ENCODE data around the gene REEP3. TPM values are rescaled to one million over a fixed set of nuclear protein-coding genes. Genes with fewer than 3 reads are reported as not detected.

Gene REEP3
- total RNA-seq, 3 donors from 2014 or later (not counting 1 experiment from before 2014, with no cell fraction given), result 4.6 to 10.2 (median 8.3) TPM

- no peak overlapping the region for H3K4me3 Mint-ChIP-seq
- H3K27me3 Mint-ChIP-seq (ENCODE audit: low read depth in 2 of 2), result no peaks in the 10 kb centered on the region
- no peak overlapping the region for H3K27ac Mint-ChIP-seq
- Histone ChIP-seq H3K9me3 (ENCODE audit: control insufficient read depth, insufficient read depth, low read length) (no peaks in the 10 kb centered on the region), H3K36me3 (ENCODE audit: control insufficient read depth, insufficient read depth, low read length) (no peaks in the 10 kb centered on the region), H3K4me3 (ENCODE audit: low read length) (no peak overlapping the region), H3K27me3 (ENCODE audit: control insufficient read depth, insufficient read depth, low read length) (no peaks in the 10 kb centered on the region), H3K27ac (ENCODE audit: low read length) (no peak overlapping the region), H3K4me1 (ENCODE audit: control insufficient read depth, insufficient read depth, low read length) (no peaks in the 10 kb centered on the region)
- ATAC-seq (no peak), DNase-seq (no peak)
- intact Hi-C loops (cut with micrococcal nuclease), result no loop called here
- no peaks in the 10 kb centered on the region for H3K36me3 Mint-ChIP-seq
- 95% methylated on average over 2 of the region's 2 CpGs for WGBS (ENCODE audit: insufficient coverage)
- no peak for TF ChIP-seq CTCF (IDR thresholded peaks at IDR 0.05)
- no peaks in the 10 kb centered on the region for H3K9me3 Mint-ChIP-seq
- H3K4me1 Mint-ChIP-seq, result peaks cover 0 to 12% of the 10 kb centered on the region in 2 donors
These were observed 26.6 kb downstream of the REEP3 start for GRCh38 chr10:63547628-63548360.

- Mint-ChIP-seq H3K36me3 (no peaks in the 10 kb centered on the region), H3K4me1 (peaks cover 0 to 11% of the 10 kb centered on the region in 2 donors), H3K27ac (no peak overlapping the region), H3K4me3 (no peak overlapping the region), H3K9me3 (no peaks in the 10 kb centered on the region), H3K27me3 (ENCODE audit: low read depth in 2 of 2) (no peaks in the 10 kb centered on the region)
- no peak for TF ChIP-seq CTCF (IDR thresholded peaks at IDR 0.05)
- Histone ChIP-seq H3K27me3 (ENCODE audit: control insufficient read depth, insufficient read depth, low read length) (no peaks in the 10 kb centered on the region), H3K27ac (ENCODE audit: low read length) (no peak overlapping the region), H3K4me3 (ENCODE audit: low read length) (no peak overlapping the region), H3K9me3 (ENCODE audit: control insufficient read depth, insufficient read depth, low read length) (no peaks in the 10 kb centered on the region), H3K36me3 (ENCODE audit: control insufficient read depth, insufficient read depth, low read length) (no peaks in the 10 kb centered on the region), H3K4me1 (ENCODE audit: control insufficient read depth, insufficient read depth, low read length) (no peaks in the 10 kb centered on the region)
- intact Hi-C loops (cut with micrococcal nuclease), result no loop called here
- DNase-seq, result no peak
- ATAC-seq, result no peak
These were observed 27.7 kb downstream of the REEP3 start for GRCh38 chr10:63548860-63549259.

GRCh38 chr10:63549810-63550209 lies 28.6 kb downstream of the REEP3 start:
- WGBS (ENCODE audit: insufficient coverage), result 96% methylated on average over 3 of the region's 3 CpGs
- H3K4me1 ChIP-seq (ENCODE audit: control insufficient read depth, insufficient read depth, low read length), result no peaks in the 10 kb centered on the region
- no peak overlapping the region for H3K4me3 ChIP-seq (ENCODE audit: low read length)
- H3K4me1 Mint-ChIP-seq, result peaks cover 8 to 12% of the 10 kb centered on the region in 2 donors
- H3K27me3 ChIP-seq (ENCODE audit: control insufficient read depth, insufficient read depth, low read length), result no peaks in the 10 kb centered on the region
- H3K9me3 ChIP-seq (ENCODE audit: control insufficient read depth, insufficient read depth, low read length), result no peaks in the 10 kb centered on the region
- no peaks in the 10 kb centered on the region for H3K9me3 Mint-ChIP-seq
- H3K27me3 Mint-ChIP-seq (ENCODE audit: low read depth in 2 of 2), result no peaks in the 10 kb centered on the region
- TF ChIP-seq CTCF (IDR thresholded peaks at IDR 0.05), result no peak
- H3K27ac Mint-ChIP-seq, result no peak overlapping the region
- no peak for DNase-seq
- intact Hi-C loops (cut with micrococcal nuclease), result no loop called here
- no peak overlapping the region for H3K4me3 Mint-ChIP-seq
- H3K36me3 Mint-ChIP-seq, result no peaks in the 10 kb centered on the region
- no peak overlapping the region for H3K27ac ChIP-seq (ENCODE audit: low read length)
- no peaks in the 10 kb centered on the region for H3K36me3 ChIP-seq (ENCODE audit: control insufficient read depth, insufficient read depth, low read length)
- no peak for ATAC-seq

GRCh38 chr10:63553031-63553430 lies 31.8 kb downstream of the REEP3 start:
- Histone ChIP-seq H3K27ac (ENCODE audit: low read length) (no peak overlapping the region), H3K9me3 (ENCODE audit: control insufficient read depth, insufficient read depth, low read length) (no peaks in the 10 kb centered on the region), H3K27me3 (ENCODE audit: control insufficient read depth, insufficient read depth, low read length) (no peaks in the 10 kb centered on the region), H3K36me3 (ENCODE audit: control insufficient read depth, insufficient read depth, low read length) (no peaks in the 10 kb centered on the region), H3K4me3 (ENCODE audit: low read length) (no peak overlapping the region), H3K4me1 (ENCODE audit: control insufficient read depth, insufficient read depth, low read length) (no peaks in the 10 kb centered on the region)
- Mint-ChIP-seq H3K27me3 (ENCODE audit: low read depth in 2 of 2) (no peaks in the 10 kb centered on the region), H3K27ac (no peak overlapping the region), H3K4me1 (peaks cover 15 to 17% of the 10 kb centered on the region in 2 donors), H3K36me3 (no peaks in the 10 kb centered on the region), H3K9me3 (no peaks in the 10 kb centered on the region), H3K4me3 (no peak overlapping the region)
- WGBS (ENCODE audit: insufficient coverage), result 93% methylated on average over 4 of the region's 4 CpGs
- DNase-seq (no peak), ATAC-seq (no peak)
- TF ChIP-seq CTCF (IDR thresholded peaks at IDR 0.05), result no peak
- intact Hi-C loops (cut with micrococcal nuclease), result no loop called here
